Common myeloid progenitor, CD34-positive (primary cell): ENCODE measurements around the gene KCNG4.
A peak's percentile ranks its signal among the peaks of the same experiment; 100 is the strongest.

Source experiments
- CTCF ChIA-PET: fragments of 350-600 bp; sonication (Branson Sonifier 250); formaldehyde crosslinking; loops from one replicate; lab custom pipeline; 2021; ENCODE audit warnings: antibody characterized with exemption; lab: Charles Lee
- POLR2A ChIA-PET: fragments of 350-600 bp; sonication (Branson Sonifier 250); formaldehyde crosslinking; loops from one replicate; lab custom pipeline; 2021; ENCODE audit warnings: antibody characterized with exemption; lab: Charles Lee
- DNase-seq, 3 donors: peaks; one replicate each; pipeline versions ENCODE4 v3.0.0 to v3.0.0-alpha.2; 2013
- H3K27ac ChIP-seq, 2 experiments: 1 replicate in 1 of 2; 2 replicates in 1 of 2; pipeline ENCODE4 v1.7.0; 2013; ENCODE audit warnings: inconsistent platforms in 2 of 2, low read length in 2 of 2, mild to moderate bottlenecking in 2 of 2, low read depth in 1 of 2, moderate library complexity in 1 of 2; ENCODE audit not compliant: severe bottlenecking in 2 of 2, insufficient read depth in 1 of 2, poor library complexity in 1 of 2
- H3K27me3 ChIP-seq, 5 experiments: replicated peaks in 2 of 5; 1 replicate in 3 of 5; 2 replicates in 2 of 5; pipeline versions ENCODE4 v1.6.1 to v1.7.0; 2013; ENCODE audit warnings: low read length in 4 of 5, mild to moderate bottlenecking in 2 of 5, moderate library complexity in 2 of 5, inconsistent platforms in 1 of 5; ENCODE audit not compliant: insufficient read depth in 5 of 5, control insufficient read depth in 4 of 5
- H3K36me3 ChIP-seq, 4 experiments: 1 replicate in 2 of 4; 2 replicates in 2 of 4; pipeline versions ENCODE4 v1.6.1 to v1.7.0; 2013; ENCODE audit warnings: low read length in 3 of 4, control low read depth in 1 of 4, mild to moderate bottlenecking in 1 of 4; ENCODE audit not compliant: control insufficient read depth in 4 of 4, insufficient read depth in 4 of 4
- H3K4me1 ChIP-seq, 4 experiments: 1 replicate in 3 of 4; 2 replicates in 1 of 4; pipeline versions ENCODE4 v1.6.1 to v1.7.1; 2013; ENCODE audit warnings: low read length in 3 of 4, mild to moderate bottlenecking in 3 of 4, control low read depth in 1 of 4, inconsistent platforms in 1 of 4, moderate library complexity in 1 of 4; ENCODE audit not compliant: control insufficient read depth in 4 of 4, insufficient read depth in 4 of 4; ENCODE audit errors: control extremely low read depth in 1 of 4
- H3K4me3 ChIP-seq, 7 experiments: 1 replicate in 4 of 7; 2 replicates in 3 of 7; pipeline versions ENCODE4 v1.5.1 to v1.7.0; 2013; ENCODE audit warnings: mild to moderate bottlenecking in 7 of 7, low read length in 6 of 7, moderate library complexity in 6 of 7, inconsistent platforms in 2 of 7, low read depth in 2 of 7, control low read depth in 1 of 7; ENCODE audit not compliant: insufficient read depth in 4 of 7, control insufficient read depth in 1 of 7; ENCODE audit errors: extremely low read depth in 1 of 7
- H3K9me3 ChIP-seq, 5 experiments: 1 replicate in 4 of 5; 2 replicates in 1 of 5; pipeline versions ENCODE4 v1.6.1 to v1.7.1; 2013; ENCODE audit warnings: low read length in 4 of 5, mild to moderate bottlenecking in 2 of 5, inconsistent platforms in 1 of 5, low read depth in 1 of 5, moderate library complexity in 1 of 5; ENCODE audit not compliant: control insufficient read depth in 4 of 5, insufficient read depth in 2 of 5; ENCODE audit errors: control extremely low read depth in 1 of 5
- whole genome bisulfite sequencing: methylation state at CpG from one replicate; pipeline ENCODE4 v1.1.5; 2013; ENCODE audit not compliant: insufficient coverage; 5-methylcytosine and 5-hydroxymethylcytosine counted together

Gene KCNG4

DNA sequence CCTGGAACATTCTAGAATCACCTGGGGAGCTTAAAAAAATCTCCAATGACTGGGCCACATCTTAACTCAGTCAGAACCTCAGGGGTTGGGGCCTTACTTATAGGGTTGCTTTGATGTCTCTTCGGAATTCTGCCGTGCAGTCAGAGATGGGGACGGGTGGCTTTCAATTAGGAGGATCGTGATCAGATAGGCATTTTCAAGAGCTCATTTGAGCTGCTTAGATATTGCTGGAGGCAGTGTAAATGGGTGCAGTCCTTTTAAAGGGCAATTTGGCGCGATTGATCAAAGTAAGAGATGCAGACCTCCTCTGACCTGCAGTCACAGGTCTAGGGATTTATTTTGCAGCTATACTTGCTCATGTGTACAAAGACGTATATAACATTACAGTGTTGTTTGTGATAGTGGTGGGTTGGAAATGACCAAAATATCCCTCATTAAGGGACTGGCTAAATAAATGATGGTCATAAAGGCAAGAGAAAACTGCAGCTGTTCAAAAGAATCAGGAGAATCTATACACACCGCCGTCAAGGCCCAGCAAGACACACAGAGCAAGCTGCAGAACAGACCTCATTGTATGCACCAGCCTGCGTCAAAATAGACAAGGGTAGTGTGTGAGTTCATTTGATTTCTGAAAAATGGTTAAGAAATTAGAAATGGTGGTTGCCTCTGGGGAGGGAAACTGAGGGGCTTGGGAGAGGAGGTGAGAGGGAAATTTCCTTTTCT lies 6.3 kb upstream of the KCNG4 start:
- Histone ChIP-seq H3K4me1 (no peaks in the 10 kb centered on the region), H3K36me3 (no peaks in the 10 kb centered on the region), H3K27ac (no peak overlapping the region), H3K9me3 (no peaks in the 10 kb centered on the region), H3K4me3 (no peak overlapping the region), H3K27me3 (peaks cover 0 to 9% (median 9%) of the 10 kb centered on the region in 5 experiments)
- WGBS: 93% methylated on average over 9 of the region's 10 CpGs
- ChIA-PET POLR2A (no interaction called here), CTCF (interaction anchor here (0.9 kb wide), 2 partner anchors 9 to 28 kb away, joined by 3 read pairs; no protein-coding TSS in a partner anchor)
- DNase-seq: no peak

DNA sequence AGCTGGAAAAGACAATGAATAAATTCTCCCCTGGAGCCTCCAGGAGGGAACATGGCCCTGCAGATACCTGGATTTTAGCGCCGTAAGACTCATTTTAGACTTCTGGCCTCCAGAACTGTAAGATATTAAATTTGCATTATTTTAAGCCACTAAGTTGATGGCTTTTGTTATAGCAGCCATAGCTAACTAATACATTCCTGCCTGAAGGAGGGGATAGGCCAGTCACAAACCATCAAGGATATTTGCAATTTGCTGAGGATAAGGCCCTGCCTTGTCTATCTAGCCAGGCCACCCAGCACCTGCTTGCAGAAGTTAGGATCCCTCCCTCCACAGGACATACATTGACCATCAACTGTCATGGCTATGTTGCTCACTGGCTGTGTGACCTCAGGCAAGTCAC lies 4.9 kb upstream of the KCNG4 start:
- H3K4me1 ChIP-seq: no peaks in the 10 kb centered on the region
- POLR2A ChIA-PET: no interaction called here
- H3K27ac ChIP-seq: no peak overlapping the region
- DNase-seq: no peak
- no peak overlapping the region for H3K4me3 ChIP-seq
- WGBS: no CpG with 5 or more reads among the region's 2 CpGs
- CTCF ChIA-PET: no interaction called here
- peaks cover 0 to 17% (median 9%) of the 10 kb centered on the region in 5 experiments for H3K27me3 ChIP-seq
- no peaks in the 10 kb centered on the region for H3K36me3 ChIP-seq
- no peaks in the 10 kb centered on the region for H3K9me3 ChIP-seq

DNA sequence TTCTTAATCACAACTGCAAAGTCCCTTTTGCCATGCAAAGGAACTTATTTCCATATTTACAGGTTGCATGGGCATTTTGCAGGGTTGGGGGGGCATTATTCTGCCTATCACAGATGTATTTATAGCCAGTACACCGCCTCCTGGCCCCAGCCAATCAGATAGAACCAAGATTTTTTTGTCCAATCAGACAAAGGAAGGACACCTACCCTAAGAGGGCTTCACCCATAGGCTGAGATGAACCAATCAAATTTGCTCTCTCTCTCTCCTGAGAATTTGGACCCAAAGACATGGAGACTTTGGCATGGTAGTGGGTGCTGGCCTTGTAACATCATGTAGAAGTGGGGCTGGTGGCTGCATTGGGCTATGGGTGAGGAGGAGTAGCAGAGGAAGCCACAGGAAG lies 3.9 kb upstream of the KCNG4 start:
- Histone ChIP-seq H3K27me3 (peaks cover 0 to 25% (median 6%) of the 10 kb centered on the region in 5 experiments), H3K4me1 (no peaks in the 10 kb centered on the region), H3K9me3 (no peaks in the 10 kb centered on the region), H3K27ac (no peak overlapping the region), H3K36me3 (no peaks in the 10 kb centered on the region), H3K4me3 (no peak overlapping the region)
- POLR2A ChIA-PET: no interaction called here
- CTCF ChIA-PET: no interaction called here
- no CpG with 5 or more reads among the region's 1 CpG for WGBS
- peak in 1 of 3 donors; percentile 6 for DNase-seq

DNA sequence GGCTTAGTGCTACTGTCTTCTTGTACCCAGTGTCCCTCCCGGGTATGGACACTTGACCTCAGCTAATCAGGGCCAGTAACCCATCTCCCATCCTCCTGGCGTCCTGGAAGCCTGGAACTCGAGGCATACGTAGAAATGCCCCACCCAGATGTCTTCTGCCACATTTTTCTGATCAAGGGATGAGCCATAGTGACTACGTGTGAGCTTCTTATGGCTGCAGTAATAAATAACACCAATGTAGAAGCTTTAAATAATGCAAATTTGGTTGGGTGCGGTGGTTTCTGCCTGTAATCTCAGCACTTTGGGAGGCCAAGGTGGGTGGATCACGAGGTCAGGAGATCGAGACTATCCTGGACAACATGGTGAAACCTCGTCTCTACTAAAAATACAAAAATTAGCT lies 3.0 kb upstream of the KCNG4 start:
- ChIA-PET POLR2A (no interaction called here), CTCF (no interaction called here)
- no peak for DNase-seq
- no peak overlapping the region for H3K27ac ChIP-seq
- no peaks in the 10 kb centered on the region for H3K4me1 ChIP-seq
- 92% methylated on average over 6 of the region's 9 CpGs for WGBS
- H3K9me3 ChIP-seq: no peaks in the 10 kb centered on the region
- no peaks in the 10 kb centered on the region for H3K36me3 ChIP-seq
- peaks cover 0 to 30% (median 6%) of the 10 kb centered on the region in 5 experiments for H3K27me3 ChIP-seq
- H3K4me3 ChIP-seq: no peak overlapping the region

DNA sequence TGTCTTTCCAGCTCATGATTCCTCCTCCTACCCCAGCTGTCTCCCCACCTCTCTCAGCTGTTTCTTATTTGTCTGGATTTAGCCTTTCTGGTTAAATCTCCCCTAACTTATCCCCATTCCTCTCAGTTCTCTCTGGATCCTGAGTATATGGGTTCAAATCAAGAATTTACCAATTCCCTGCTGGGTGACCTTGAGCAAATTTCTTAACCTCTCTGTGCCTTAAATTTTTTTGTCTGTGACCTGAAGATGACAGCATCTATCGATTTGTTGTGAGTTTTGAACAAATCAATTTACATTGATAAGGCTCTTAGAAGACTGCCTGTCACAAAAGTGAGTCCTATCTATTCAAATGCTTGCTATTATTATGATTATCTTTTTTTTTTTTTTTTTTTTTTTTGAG lies 2.0 kb upstream of the KCNG4 start:
- no peaks in the 10 kb centered on the region for H3K9me3 ChIP-seq
- H3K27ac ChIP-seq: no peak overlapping the region
- CTCF ChIA-PET: no interaction called here
- POLR2A ChIA-PET: no interaction called here
- no peaks in the 10 kb centered on the region for H3K4me1 ChIP-seq
- no peak for DNase-seq
- peaks cover 0 to 35% (median 3%) of the 10 kb centered on the region in 5 experiments for H3K27me3 ChIP-seq
- no peaks in the 10 kb centered on the region for H3K36me3 ChIP-seq
- H3K4me3 ChIP-seq: no peak overlapping the region
- WGBS: no CpG with 5 or more reads among the region's 1 CpG

DNA sequence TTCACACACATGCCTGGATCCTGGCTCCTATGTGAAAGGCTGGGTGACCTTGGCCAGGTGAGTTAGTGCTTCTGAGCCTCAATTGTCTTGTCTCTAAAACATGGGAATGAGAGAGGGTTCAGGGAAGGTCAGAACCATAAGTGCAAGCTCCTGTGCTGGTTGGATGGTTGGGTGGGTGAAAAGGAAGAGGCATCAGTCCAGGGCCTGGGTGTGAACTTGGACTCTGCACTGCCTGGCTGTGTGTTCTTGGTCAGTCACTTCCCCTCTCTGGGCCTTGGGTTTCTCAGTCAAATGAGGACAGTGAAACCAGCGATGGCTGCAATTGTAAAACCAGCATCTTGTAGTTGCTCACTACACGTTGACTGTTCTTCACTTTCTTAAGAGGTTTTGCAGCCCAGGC lies 643 bp upstream of the KCNG4 start:
- ChIA-PET POLR2A (no interaction called here), CTCF (no interaction called here)

DNA sequence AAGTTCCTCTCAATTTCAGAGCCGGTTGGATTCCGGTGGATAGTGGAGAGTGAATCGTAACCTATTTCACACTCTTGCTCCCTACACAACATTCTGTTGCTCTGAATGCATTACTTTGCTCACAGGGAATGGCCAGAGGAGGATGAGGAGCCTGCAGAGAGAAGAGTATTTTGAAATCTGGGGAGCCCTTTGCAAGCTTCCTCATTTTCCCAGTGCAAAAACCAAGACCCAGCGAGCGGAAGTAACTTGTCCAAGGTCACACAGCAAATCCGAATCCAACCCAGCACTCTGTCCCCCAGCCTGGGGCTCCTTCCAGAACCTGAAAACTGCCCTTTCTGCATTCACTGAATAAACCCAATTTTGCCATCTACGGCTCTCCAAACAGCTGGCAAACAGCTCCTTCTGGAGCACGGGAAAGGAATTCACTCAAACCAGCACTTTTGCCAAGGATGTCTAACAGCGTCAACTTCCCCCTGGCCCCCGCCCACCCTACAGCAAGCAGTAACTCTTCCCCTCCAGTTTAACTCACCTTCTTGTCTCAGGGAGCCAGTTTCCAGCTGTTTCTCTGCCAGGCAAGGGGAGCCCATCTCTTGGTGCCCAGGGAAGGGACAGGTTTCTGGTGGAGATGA lies 557 bp downstream of the KCNG4 start:
- DNase-seq: no peak
- H3K36me3 ChIP-seq: no peaks in the 10 kb centered on the region
- H3K9me3 ChIP-seq: no peaks in the 10 kb centered on the region
- peaks cover 0 to 46% (median 3%) of the 10 kb centered on the region in 5 experiments for H3K27me3 ChIP-seq
- POLR2A ChIA-PET: no interaction called here
- CTCF ChIA-PET: no interaction called here
- H3K27ac ChIP-seq: no peak overlapping the region
- no peaks in the 10 kb centered on the region for H3K4me1 ChIP-seq
- 65% methylated on average over 7 of the region's 10 CpGs for WGBS
- no peak overlapping the region for H3K4me3 ChIP-seq

More for the DNA sequence above, 643 bp upstream of the KCNG4 start:
- Histone ChIP-seq H3K4me1 (no peaks in the 10 kb centered on the region), H3K36me3 (no peaks in the 10 kb centered on the region), H3K4me3 (no peak overlapping the region), H3K27me3 (peaks cover 0 to 42% (median 2%) of the 10 kb centered on the region in 5 experiments), H3K27ac (no peak overlapping the region), H3K9me3 (no peaks in the 10 kb centered on the region)
- WGBS: 100% methylated on average over 2 of the region's 2 CpGs
- DNase-seq: no peak
